ENCODE data around the gene UGGT2. TPM values are rescaled to one million over a fixed set of nuclear protein-coding genes. Genes with fewer than 3 reads are reported as not detected.
"Not testable (repeated sequence)": the region's sequence is repeated elsewhere in the genome, so short reads cannot be mapped to it uniquely, and the experiment has no call there.

Gene UGGT2
- total and polyA plus RNA-seq, 4 donors, result 7.6 to 60.2 (median 16.3) TPM

GRCh38 chr13:96071504-96071903, 18.3 kb upstream of the UGGT2 start:
- Histone ChIP-seq H3K9me3 (ENCODE audit: control insufficient read depth in 4 of 4, insufficient read depth in 3 of 4, low read length in 3 of 4) (no peaks in the 10 kb centered on the region), H3K4me3 (no peak overlapping the region), H3K27me3 (ENCODE audit: control insufficient read depth in 3 of 3, insufficient read depth in 3 of 3, low read length in 2 of 3) (peaks cover 0 to 14% (median 3%) of the 10 kb centered on the region in 3 donors), H3K36me3 (ENCODE audit: control insufficient read depth in 4 of 4, insufficient read depth in 4 of 4, low read length in 4 of 4) (no peaks in the 10 kb centered on the region), H3K4me1 (ENCODE audit: control insufficient read depth in 5 of 5, insufficient read depth in 5 of 5, low read length in 5 of 5) (no peaks in the 10 kb centered on the region), H3K27ac (ENCODE audit: low read depth in 1 of 2, low read length in 1 of 2) (no peak overlapping the region), H3K9ac (ENCODE audit: insufficient read depth in 1 of 2, low read length in 2 of 2) (no peak overlapping the region)
- 84 to 87% methylated on average over 6 of the region's 6 CpGs for WGBS, 2 donors
- DNase-seq (no peak), ATAC-seq (ENCODE audit: insufficient read depth, low FRiP score) (no peak)
- TF ChIP-seq CTCF (IDR thresholded peaks at IDR 0.05; ENCODE audit: control extremely low read depth, extremely low read depth), result no peak

- Histone ChIP-seq H3K4me3 (no peak overlapping the region), H3K9ac (ENCODE audit: insufficient read depth in 1 of 2, low read length in 2 of 2) (no peak overlapping the region), H3K4me1 (ENCODE audit: control insufficient read depth in 5 of 5, insufficient read depth in 5 of 5, low read length in 5 of 5) (no peaks in the 10 kb centered on the region), H3K36me3 (ENCODE audit: control insufficient read depth in 4 of 4, insufficient read depth in 4 of 4, low read length in 4 of 4) (no peaks in the 10 kb centered on the region), H3K27ac (ENCODE audit: low read depth in 1 of 2, low read length in 1 of 2) (no peak overlapping the region), H3K9me3 (ENCODE audit: control insufficient read depth in 4 of 4, insufficient read depth in 3 of 4, low read length in 3 of 4) (no peaks in the 10 kb centered on the region), H3K27me3 (ENCODE audit: control insufficient read depth in 3 of 3, insufficient read depth in 3 of 3, low read length in 2 of 3) (peaks cover 0 to 14% (median 3%) of the 10 kb centered on the region in 3 donors)
- TF ChIP-seq CTCF (IDR thresholded peaks at IDR 0.05; ENCODE audit: control extremely low read depth, extremely low read depth), result no peak
- ATAC-seq (ENCODE audit: insufficient read depth, low FRiP score) (no peak), DNase-seq (no peak)
- 58 to 65% methylated on average over 2 of the region's 2 CpGs for WGBS, 2 donors
Observed at GRCh38 chr13:96068729-96069128, 15.5 kb upstream of the UGGT2 start.

GRCh38 chr13:96065849-96066248, 12.6 kb upstream of the UGGT2 start:
- H3K9ac ChIP-seq (ENCODE audit: insufficient read depth in 1 of 2, low read length in 2 of 2), result no peak overlapping the region
- ATAC-seq (ENCODE audit: insufficient read depth, low FRiP score) (no peak), DNase-seq (peak in 1 of 3 donors; percentile 15)
- peaks cover 0 to 5% (median 1%) of the 10 kb centered on the region in 3 donors for H3K27me3 ChIP-seq (ENCODE audit: control insufficient read depth in 3 of 3, insufficient read depth in 3 of 3, low read length in 2 of 3)
- no peak for TF ChIP-seq CTCF (IDR thresholded peaks at IDR 0.05; ENCODE audit: control extremely low read depth, extremely low read depth)
- no peak overlapping the region for H3K4me3 ChIP-seq
- WGBS, 2 donors, result 85 to 91% methylated on average over 2 of the region's 2 CpGs
- no peaks in the 10 kb centered on the region for H3K4me1 ChIP-seq (ENCODE audit: control insufficient read depth in 5 of 5, insufficient read depth in 5 of 5, low read length in 5 of 5)
- H3K9me3 ChIP-seq (ENCODE audit: control insufficient read depth in 4 of 4, insufficient read depth in 3 of 4, low read length in 3 of 4), result no peaks in the 10 kb centered on the region
- no peak overlapping the region for H3K27ac ChIP-seq (ENCODE audit: low read depth in 1 of 2, low read length in 1 of 2)
- H3K36me3 ChIP-seq (ENCODE audit: control insufficient read depth in 4 of 4, insufficient read depth in 4 of 4, low read length in 4 of 4), result no peaks in the 10 kb centered on the region

- DNase-seq (peak in 2 of 3 donors; percentile 39 to 60), ATAC-seq (ENCODE audit: insufficient read depth, low FRiP score) (peak; percentile 36)
- Histone ChIP-seq H3K36me3 (ENCODE audit: control insufficient read depth in 4 of 4, insufficient read depth in 4 of 4, low read length in 4 of 4) (peaks cover 0 to 4% (median 0%) of the 10 kb centered on the region in 4 donors), H3K4me3 (peak overlapping the region; percentile 93), H3K9me3 (ENCODE audit: control insufficient read depth in 4 of 4, insufficient read depth in 3 of 4, low read length in 3 of 4) (no peaks in the 10 kb centered on the region), H3K27me3 (ENCODE audit: control insufficient read depth in 3 of 3, insufficient read depth in 3 of 3, low read length in 2 of 3) (peaks cover 0 to 2% (median 0%) of the 10 kb centered on the region in 3 donors), H3K9ac (ENCODE audit: insufficient read depth in 1 of 2, low read length in 2 of 2) (peak overlapping the region; percentile 69 to 84), H3K4me1 (ENCODE audit: control insufficient read depth in 5 of 5, insufficient read depth in 5 of 5, low read length in 5 of 5) (peaks cover 0 to 3% (median 0%) of the 10 kb centered on the region in 5 donors), H3K27ac (ENCODE audit: low read depth in 1 of 2, low read length in 1 of 2) (peak overlapping the region; percentile 69 to 88)
- 1 to 2% methylated on average over 12 of the region's 12 CpGs for WGBS, 2 donors
- no peak for TF ChIP-seq CTCF (IDR thresholded peaks at IDR 0.05; ENCODE audit: control extremely low read depth, extremely low read depth)
Observed at GRCh38 chr13:96052656-96053002, 572 bp downstream of the UGGT2 start.

GRCh38 chr13:96051946-96052345, 1.3 kb downstream of the UGGT2 start:
- not testable (repeated sequence) for H3K36me3 ChIP-seq (ENCODE audit: control insufficient read depth in 4 of 4, insufficient read depth in 4 of 4, low read length in 4 of 4); H3K9me3 ChIP-seq (ENCODE audit: control insufficient read depth in 4 of 4, insufficient read depth in 3 of 4, low read length in 3 of 4); H3K9ac ChIP-seq (ENCODE audit: insufficient read depth in 1 of 2, low read length in 2 of 2); H3K4me3 ChIP-seq; H3K4me1 ChIP-seq (ENCODE audit: control insufficient read depth in 5 of 5, insufficient read depth in 5 of 5, low read length in 5 of 5); ATAC-seq (ENCODE audit: insufficient read depth, low FRiP score); H3K27me3 ChIP-seq (ENCODE audit: control insufficient read depth in 3 of 3, insufficient read depth in 3 of 3, low read length in 2 of 3); H3K27ac ChIP-seq (ENCODE audit: low read depth in 1 of 2, low read length in 1 of 2)
- DNase-seq, result peak in 1 of 3 donors; percentile 4
- 92 to 93% methylated on average over 3 of the region's 3 CpGs for WGBS, 2 donors
